WTC11 (cell line): ENCODE data around the gene C5orf58. TPM values are rescaled to one million over a fixed set of nuclear protein-coding genes. Genes with fewer than 3 reads are reported as not detected.

Experiments
- ATAC-seq: fragments of 200-7000 bp; cut with Tn5 transposase; 2 replicates; pipeline ENCODE4 v1.10.0; 2021; ENCODE audit warnings: mild to moderate bottlenecking, moderate library complexity
- CTCF ChIA-PET: fragments of 300-600 bp; sonication (Branson Sonifier 250); formaldehyde crosslinking; loops from one replicate; lab custom pipeline; 2021; ENCODE audit warnings: antibody characterized with exemption; lab: Charles Lee
- POLR2A ChIA-PET: fragments of 350-600 bp; sonication (Branson Sonifier 250); formaldehyde crosslinking; loops from one replicate; lab custom pipeline; 2021; ENCODE audit warnings: antibody characterized with exemption; lab: Charles Lee
- DNase-seq: peaks from one replicate; pipeline ENCODE4 v3.0.0; 2021; ENCODE audit warnings: low spot score
- H3K27ac Mint-ChIP-seq: 2 replicates; pipeline ENCODE4 v1.8.0; 2021; ENCODE audit warnings: mixed read lengths
- H3K27me3 Mint-ChIP-seq: 2 replicates; pipeline ENCODE4 v1.8.0; 2021; ENCODE audit warnings: low read depth, mild to moderate bottlenecking, moderate library complexity, mixed read lengths
- H3K36me3 Mint-ChIP-seq: 2 replicates; pipeline ENCODE4 v1.8.0; 2021; ENCODE audit warnings: mixed read lengths
- H3K4me1 Mint-ChIP-seq: 2 replicates; pipeline ENCODE4 v1.8.0; 2022; ENCODE audit warnings: mixed read lengths
- H3K4me3 Mint-ChIP-seq: 2 replicates; pipeline ENCODE4 v1.8.0; 2021; ENCODE audit warnings: mild to moderate bottlenecking, moderate library complexity, mixed read lengths
- H3K9me3 Mint-ChIP-seq: 2 replicates; pipeline ENCODE4 v1.8.0; 2021; ENCODE audit warnings: mixed read lengths
- ATF1 ChIP-seq: sonication (generic); formaldehyde crosslinking; IDR thresholded peaks from 2 replicates; pipeline ENCODE4 v1.8.1; 2023; ENCODE audit warnings: mild to moderate bottlenecking, moderate library complexity, missing genetic modification reagents
- CREM ChIP-seq: sonication (generic); formaldehyde crosslinking; IDR thresholded peaks from 2 replicates; pipeline ENCODE4 v1.8.1; 2022; ENCODE audit warnings: mild to moderate bottlenecking, missing genetic modification reagents, moderate library complexity
- GRHL2 ChIP-seq: fragments of 250-450 bp; sonication (Bioruptor Pico); IDR thresholded peaks from 2 replicates; pipeline ENCODE4 v1.8.0; 2022; ENCODE audit warnings: mild to moderate bottlenecking, moderate library complexity; ENCODE audit not compliant: insufficient replicate concordance, severe bottlenecking
- IRF2 ChIP-seq: sonication (generic); formaldehyde crosslinking; IDR thresholded peaks from 2 replicates; pipeline ENCODE4 v1.8.0; 2022; ENCODE audit warnings: low read depth, missing genetic modification reagents, borderline replicate concordance
- MYBL2 ChIP-seq: sonication (generic); formaldehyde crosslinking; IDR thresholded peaks from 2 replicates; pipeline ENCODE4 v1.8.1; 2023; ENCODE audit warnings: mild to moderate bottlenecking, moderate library complexity, missing genetic modification reagents
- NFE2L1 ChIP-seq: sonication (generic); formaldehyde crosslinking; IDR thresholded peaks from 2 replicates; pipeline ENCODE4 v1.8.1; 2023; ENCODE audit warnings: missing genetic modification reagents
- NFYB ChIP-seq: sonication (generic); formaldehyde crosslinking; conservative IDR thresholded peaks from 2 replicates; pipeline ENCODE4 v1.8.0; 2022; ENCODE audit warnings: low read depth, missing genetic modification reagents
- NR2C2 ChIP-seq: sonication (generic); formaldehyde crosslinking; IDR thresholded peaks from 2 replicates; pipeline ENCODE4 v1.8.0; 2022; ENCODE audit warnings: mild to moderate bottlenecking, missing genetic modification reagents
- OVOL2 ChIP-seq: fragments of 250-450 bp; sonication (Bioruptor Pico); IDR thresholded peaks from 2 replicates; pipeline ENCODE4 v1.9.0; 2021; ENCODE audit warnings: mild to moderate bottlenecking, borderline replicate concordance
- RORB ChIP-seq: fragments of 250-450 bp; sonication (Bioruptor Pico); IDR thresholded peaks from 2 replicates; pipeline ENCODE4 v1.9.0; 2021; ENCODE audit warnings: mild to moderate bottlenecking
- SMAD3 ChIP-seq: sonication (generic); formaldehyde crosslinking; IDR thresholded peaks from 2 replicates; pipeline ENCODE4 v1.8.0; 2022; ENCODE audit warnings: missing genetic modification reagents, mild to moderate bottlenecking, borderline replicate concordance
- ZBTB21 ChIP-seq: sonication (generic); formaldehyde crosslinking; IDR thresholded peaks from 2 replicates; pipeline ENCODE4 v1.8.1; 2023; ENCODE audit warnings: mild to moderate bottlenecking, missing genetic modification reagents, borderline replicate concordance
- ZNF121 ChIP-seq: sonication (generic); formaldehyde crosslinking; IDR thresholded peaks from 2 replicates; pipeline ENCODE4 v1.8.0; 2023; ENCODE audit warnings: missing genetic modification reagents
- ZNF232 ChIP-seq: sonication (generic); formaldehyde crosslinking; IDR thresholded peaks from 2 replicates; pipeline ENCODE4 v1.8.0; 2022; ENCODE audit warnings: mild to moderate bottlenecking, missing genetic modification reagents
- ZNF263 ChIP-seq: sonication (generic); formaldehyde crosslinking; IDR thresholded peaks from 2 replicates; pipeline ENCODE4 v1.8.1; 2022; ENCODE audit warnings: low read depth, mild to moderate bottlenecking, moderate library complexity, missing genetic modification reagents
- ZNF423 ChIP-seq: fragments of 250-450 bp; sonication (Bioruptor Pico); IDR thresholded peaks from 2 replicates; pipeline ENCODE4 v2.1.2; 2022; ENCODE audit warnings: mild to moderate bottlenecking, moderate library complexity
- total RNA-seq: library from RNA; stranded (reverse); gene quantifications from 3 replicates; pipeline ENCODE4 v1.2.3, GENCODE V29; 2021
- TF ChIP-seq, protein P1 (sequence below): sonication (generic); formaldehyde crosslinking; IDR thresholded peaks from 2 replicates; pipeline ENCODE4 v1.8.1; 2022; ENCODE audit warnings: mild to moderate bottlenecking, missing genetic modification reagents, moderate library complexity, borderline replicate concordance
- TF ChIP-seq, protein P2 (sequence below): sonication (generic); formaldehyde crosslinking; IDR thresholded peaks from 2 replicates; pipeline ENCODE4 v1.8.0; 2022; ENCODE audit warnings: mild to moderate bottlenecking, missing genetic modification reagents
- TF ChIP-seq, protein P3 (sequence below): fragments of 250-450 bp; sonication (Bioruptor Pico); conservative IDR thresholded peaks from 2 replicates; pipeline ENCODE4 v1.9.0; 2021; ENCODE audit warnings: mild to moderate bottlenecking
- TF ChIP-seq, protein P4 (sequence below): sonication (generic); formaldehyde crosslinking; IDR thresholded peaks from 2 replicates; pipeline ENCODE4 v1.8.1; 2022; ENCODE audit warnings: low read depth, mild to moderate bottlenecking, moderate library complexity, missing genetic modification reagents, borderline replicate concordance
- TF ChIP-seq, protein P5 (sequence below): sonication (generic); formaldehyde crosslinking; IDR thresholded peaks from 2 replicates; pipeline ENCODE4 v1.8.1; 2023; ENCODE audit warnings: mild to moderate bottlenecking, missing genetic modification reagents
- TF ChIP-seq, protein P6 (sequence below): sonication (generic); formaldehyde crosslinking; conservative IDR thresholded peaks from 2 replicates; pipeline ENCODE4 v1.8.1; 2023; ENCODE audit warnings: mild to moderate bottlenecking, low read depth, missing genetic modification reagents, moderate library complexity
- TF ChIP-seq, protein P7 (sequence below): fragments of 250-450 bp; sonication (Bioruptor Pico); IDR thresholded peaks from 2 replicates; pipeline ENCODE4 v1.9.0; 2021; ENCODE audit warnings: moderate library complexity, mild to moderate bottlenecking, inconsistent platforms, borderline replicate concordance
- TF ChIP-seq, protein P8 (sequence below): fragments of 250-450 bp; sonication (Bioruptor Pico); IDR thresholded peaks from 2 replicates; pipeline ENCODE4 v1.8.0; 2021; ENCODE audit warnings: mild to moderate bottlenecking

C5orf58 gene
- total RNA-seq, 1 experiment from 2014 or later = 2.0 TPM

DNA sequence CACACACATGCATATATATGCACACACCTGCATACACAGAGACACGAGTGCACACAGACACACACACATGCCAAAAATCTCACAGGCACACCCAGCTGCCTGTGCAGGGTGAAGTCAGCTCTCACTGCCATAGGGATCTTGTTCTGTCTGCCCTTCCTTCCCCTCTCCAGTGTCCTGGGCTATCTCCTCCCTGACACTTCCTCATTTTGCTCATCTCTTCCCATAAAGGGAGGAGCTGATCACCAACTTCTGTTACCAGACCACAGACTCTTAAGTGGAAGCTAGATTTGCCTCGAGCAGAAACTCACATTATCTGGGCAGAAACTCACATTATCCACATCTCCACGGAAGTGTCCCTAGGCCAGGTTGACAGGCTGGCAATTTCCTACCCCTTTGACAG, 36.1 kb downstream of the C5orf58 start:
- H3K4me1 Mint-ChIP-seq = peaks cover 55% of the 10 kb centered on the region
- H3K4me3 Mint-ChIP-seq = no peak overlapping the region
- TF ChIP-seq NR2C2 (CRISPR knock-in tag) (no peak), ZBTB21 (no peak), ATF1 (CRISPR knock-in tag) (no peak), SMAD3 (CRISPR knock-in tag) (no peak), MYBL2 (CRISPR knock-in tag) (no peak), IRF2 (CRISPR knock-in tag) (no peak), RORB (no peak), NFYB (CRISPR knock-in tag) (no peak)
- TF ChIP-seq, protein P1, sequence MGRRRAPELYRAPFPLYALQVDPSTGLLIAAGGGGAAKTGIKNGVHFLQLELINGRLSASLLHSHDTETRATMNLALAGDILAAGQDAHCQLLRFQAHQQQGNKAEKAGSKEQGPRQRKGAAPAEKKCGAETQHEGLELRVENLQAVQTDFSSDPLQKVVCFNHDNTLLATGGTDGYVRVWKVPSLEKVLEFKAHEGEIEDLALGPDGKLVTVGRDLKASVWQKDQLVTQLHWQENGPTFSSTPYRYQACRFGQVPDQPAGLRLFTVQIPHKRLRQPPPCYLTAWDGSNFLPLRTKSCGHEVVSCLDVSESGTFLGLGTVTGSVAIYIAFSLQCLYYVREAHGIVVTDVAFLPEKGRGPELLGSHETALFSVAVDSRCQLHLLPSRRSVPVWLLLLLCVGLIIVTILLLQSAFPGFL (CRISPR knock-in tag) = no peak
- TF ChIP-seq, protein P2, sequence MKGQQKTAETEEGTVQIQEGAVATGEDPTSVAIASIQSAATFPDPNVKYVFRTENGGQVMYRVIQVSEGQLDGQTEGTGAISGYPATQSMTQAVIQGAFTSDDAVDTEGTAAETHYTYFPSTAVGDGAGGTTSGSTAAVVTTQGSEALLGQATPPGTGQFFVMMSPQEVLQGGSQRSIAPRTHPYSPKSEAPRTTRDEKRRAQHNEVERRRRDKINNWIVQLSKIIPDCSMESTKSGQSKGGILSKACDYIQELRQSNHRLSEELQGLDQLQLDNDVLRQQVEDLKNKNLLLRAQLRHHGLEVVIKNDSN = no peak
- TF ChIP-seq, protein P3, sequence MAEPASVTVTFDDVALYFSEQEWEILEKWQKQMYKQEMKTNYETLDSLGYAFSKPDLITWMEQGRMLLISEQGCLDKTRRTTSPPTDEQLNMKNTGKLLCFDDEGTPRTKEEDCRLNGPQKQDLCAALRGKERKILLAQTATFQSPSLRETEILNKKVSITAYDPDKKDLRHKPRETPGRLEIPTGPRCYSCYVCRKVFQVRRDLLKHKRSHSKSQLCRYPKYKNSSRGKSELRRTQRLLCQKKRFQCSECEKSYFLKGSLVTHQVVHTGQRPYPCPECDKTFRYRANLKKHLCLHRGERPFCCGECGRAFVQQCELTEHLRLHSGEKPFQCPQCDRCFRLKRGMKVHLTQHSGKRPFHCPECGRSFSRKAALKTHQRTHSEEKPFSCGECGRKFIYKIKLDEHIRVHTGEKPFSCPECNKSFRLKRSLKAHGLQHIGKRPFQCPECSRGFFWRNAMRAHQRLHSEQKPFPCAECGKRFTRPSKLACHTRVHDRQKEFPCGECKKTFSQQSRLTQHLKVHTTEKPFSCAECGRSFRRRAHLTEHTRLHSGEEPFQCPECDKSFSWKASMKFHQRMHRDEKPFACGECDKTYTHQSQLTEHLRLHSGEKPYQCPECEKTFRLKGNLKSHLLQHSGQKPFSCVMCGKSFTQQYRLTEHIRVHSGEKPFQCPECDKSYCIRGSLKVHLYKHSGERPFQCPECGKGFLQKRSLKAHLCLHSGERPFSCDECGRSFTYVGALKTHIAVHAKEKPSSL (CRISPR knock-in tag) = no peak
- TF ChIP-seq, protein P4, sequence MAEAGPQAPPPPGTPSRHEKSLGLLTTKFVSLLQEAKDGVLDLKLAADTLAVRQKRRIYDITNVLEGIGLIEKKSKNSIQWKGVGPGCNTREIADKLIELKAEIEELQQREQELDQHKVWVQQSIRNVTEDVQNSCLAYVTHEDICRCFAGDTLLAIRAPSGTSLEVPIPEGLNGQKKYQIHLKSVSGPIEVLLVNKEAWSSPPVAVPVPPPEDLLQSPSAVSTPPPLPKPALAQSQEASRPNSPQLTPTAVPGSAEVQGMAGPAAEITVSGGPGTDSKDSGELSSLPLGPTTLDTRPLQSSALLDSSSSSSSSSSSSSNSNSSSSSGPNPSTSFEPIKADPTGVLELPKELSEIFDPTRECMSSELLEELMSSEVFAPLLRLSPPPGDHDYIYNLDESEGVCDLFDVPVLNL (CRISPR knock-in tag) = no peak
- TF ChIP-seq, protein P5, sequence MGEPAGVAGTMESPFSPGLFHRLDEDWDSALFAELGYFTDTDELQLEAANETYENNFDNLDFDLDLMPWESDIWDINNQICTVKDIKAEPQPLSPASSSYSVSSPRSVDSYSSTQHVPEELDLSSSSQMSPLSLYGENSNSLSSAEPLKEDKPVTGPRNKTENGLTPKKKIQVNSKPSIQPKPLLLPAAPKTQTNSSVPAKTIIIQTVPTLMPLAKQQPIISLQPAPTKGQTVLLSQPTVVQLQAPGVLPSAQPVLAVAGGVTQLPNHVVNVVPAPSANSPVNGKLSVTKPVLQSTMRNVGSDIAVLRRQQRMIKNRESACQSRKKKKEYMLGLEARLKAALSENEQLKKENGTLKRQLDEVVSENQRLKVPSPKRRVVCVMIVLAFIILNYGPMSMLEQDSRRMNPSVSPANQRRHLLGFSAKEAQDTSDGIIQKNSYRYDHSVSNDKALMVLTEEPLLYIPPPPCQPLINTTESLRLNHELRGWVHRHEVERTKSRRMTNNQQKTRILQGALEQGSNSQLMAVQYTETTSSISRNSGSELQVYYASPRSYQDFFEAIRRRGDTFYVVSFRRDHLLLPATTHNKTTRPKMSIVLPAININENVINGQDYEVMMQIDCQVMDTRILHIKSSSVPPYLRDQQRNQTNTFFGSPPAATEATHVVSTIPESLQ = no peak
- no peak for ATAC-seq
- H3K27ac Mint-ChIP-seq = no peak overlapping the region
- no peaks in the 10 kb centered on the region for H3K36me3 Mint-ChIP-seq
- ChIA-PET CTCF (interaction anchor here (0.8 to 6.1 kb wide), 11 partner anchors 9 to 155 kb away, joined by 3 to 89 read pairs (median 5); no protein-coding TSS in a partner anchor), POLR2A (no interaction called here)
- no peak for DNase-seq
- no peaks in the 10 kb centered on the region for H3K9me3 Mint-ChIP-seq
- H3K27me3 Mint-ChIP-seq = peaks cover 4% of the 10 kb centered on the region; the same call in 1 of the 2 replicates

DNA sequence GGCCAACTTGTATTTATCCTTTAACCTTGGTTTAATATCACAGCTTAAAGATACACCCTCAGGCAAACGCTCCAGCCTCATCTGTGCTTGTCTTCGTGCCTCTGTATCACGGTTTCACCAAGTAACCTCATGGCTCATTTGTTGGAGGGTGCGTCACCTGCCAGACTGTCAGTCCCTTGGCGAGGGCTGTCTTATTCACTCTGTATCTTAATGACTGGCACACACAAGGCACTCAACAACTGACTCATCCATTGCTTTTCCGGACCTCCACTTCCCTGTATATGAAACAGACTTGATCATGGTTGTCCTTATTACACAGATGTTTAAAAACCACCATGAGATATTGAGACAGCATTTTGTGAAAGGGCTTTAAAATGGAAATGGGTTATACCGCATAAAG, 36.8 kb downstream of the C5orf58 start:
- DNase-seq (no peak), ATAC-seq (no peak)
- CTCF ChIA-PET = interaction anchor here (0.6 to 6.1 kb wide), 6 partner anchors 9 to 134 kb away, joined by 3 to 89 read pairs (median 7); no protein-coding TSS in a partner anchor
- no peaks in the 10 kb centered on the region for H3K9me3 Mint-ChIP-seq
- H3K4me1 Mint-ChIP-seq = peaks cover 55% of the 10 kb centered on the region
- H3K27me3 Mint-ChIP-seq = peaks cover 6% of the 10 kb centered on the region; the same call in 1 of the 2 replicates
- H3K36me3 Mint-ChIP-seq = no peaks in the 10 kb centered on the region
- H3K27ac Mint-ChIP-seq = no peak overlapping the region; the same call in 1 of the 2 replicates
- POLR2A ChIA-PET = no interaction called here
- H3K4me3 Mint-ChIP-seq = no peak overlapping the region
- no peak for TF ChIP-seq CREM
- TF ChIP-seq, protein P6, sequence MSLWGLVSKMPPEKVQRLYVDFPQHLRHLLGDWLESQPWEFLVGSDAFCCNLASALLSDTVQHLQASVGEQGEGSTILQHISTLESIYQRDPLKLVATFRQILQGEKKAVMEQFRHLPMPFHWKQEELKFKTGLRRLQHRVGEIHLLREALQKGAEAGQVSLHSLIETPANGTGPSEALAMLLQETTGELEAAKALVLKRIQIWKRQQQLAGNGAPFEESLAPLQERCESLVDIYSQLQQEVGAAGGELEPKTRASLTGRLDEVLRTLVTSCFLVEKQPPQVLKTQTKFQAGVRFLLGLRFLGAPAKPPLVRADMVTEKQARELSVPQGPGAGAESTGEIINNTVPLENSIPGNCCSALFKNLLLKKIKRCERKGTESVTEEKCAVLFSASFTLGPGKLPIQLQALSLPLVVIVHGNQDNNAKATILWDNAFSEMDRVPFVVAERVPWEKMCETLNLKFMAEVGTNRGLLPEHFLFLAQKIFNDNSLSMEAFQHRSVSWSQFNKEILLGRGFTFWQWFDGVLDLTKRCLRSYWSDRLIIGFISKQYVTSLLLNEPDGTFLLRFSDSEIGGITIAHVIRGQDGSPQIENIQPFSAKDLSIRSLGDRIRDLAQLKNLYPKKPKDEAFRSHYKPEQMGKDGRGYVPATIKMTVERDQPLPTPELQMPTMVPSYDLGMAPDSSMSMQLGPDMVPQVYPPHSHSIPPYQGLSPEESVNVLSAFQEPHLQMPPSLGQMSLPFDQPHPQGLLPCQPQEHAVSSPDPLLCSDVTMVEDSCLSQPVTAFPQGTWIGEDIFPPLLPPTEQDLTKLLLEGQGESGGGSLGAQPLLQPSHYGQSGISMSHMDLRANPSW (CRISPR knock-in tag) = no peak
- TF ChIP-seq ZNF423 (CRISPR knock-in tag) = no peak
- no peak for TF ChIP-seq ZNF121 (CRISPR knock-in tag)
- no peak for TF ChIP-seq GRHL2 (CRISPR knock-in tag)
- TF ChIP-seq OVOL2 (CRISPR knock-in tag) = no peak
- TF ChIP-seq ZNF263 = no peak
- TF ChIP-seq, protein P7, sequence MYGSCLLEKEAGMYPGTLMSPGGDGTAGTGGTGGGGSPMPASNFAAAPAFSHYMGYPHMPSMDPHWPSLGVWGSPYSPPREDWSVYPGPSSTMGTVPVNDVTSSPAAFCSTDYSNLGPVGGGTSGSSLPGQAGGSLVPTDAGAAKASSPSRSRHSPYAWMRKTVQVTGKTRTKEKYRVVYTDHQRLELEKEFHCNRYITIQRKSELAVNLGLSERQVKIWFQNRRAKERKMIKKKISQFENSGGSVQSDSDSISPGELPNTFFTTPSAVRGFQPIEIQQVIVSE (CRISPR knock-in tag) = no peak
- no peak for TF ChIP-seq NFE2L1 (CRISPR knock-in tag)
- TF ChIP-seq ZNF232 (CRISPR knock-in tag) = no peak
- TF ChIP-seq, protein P8, sequence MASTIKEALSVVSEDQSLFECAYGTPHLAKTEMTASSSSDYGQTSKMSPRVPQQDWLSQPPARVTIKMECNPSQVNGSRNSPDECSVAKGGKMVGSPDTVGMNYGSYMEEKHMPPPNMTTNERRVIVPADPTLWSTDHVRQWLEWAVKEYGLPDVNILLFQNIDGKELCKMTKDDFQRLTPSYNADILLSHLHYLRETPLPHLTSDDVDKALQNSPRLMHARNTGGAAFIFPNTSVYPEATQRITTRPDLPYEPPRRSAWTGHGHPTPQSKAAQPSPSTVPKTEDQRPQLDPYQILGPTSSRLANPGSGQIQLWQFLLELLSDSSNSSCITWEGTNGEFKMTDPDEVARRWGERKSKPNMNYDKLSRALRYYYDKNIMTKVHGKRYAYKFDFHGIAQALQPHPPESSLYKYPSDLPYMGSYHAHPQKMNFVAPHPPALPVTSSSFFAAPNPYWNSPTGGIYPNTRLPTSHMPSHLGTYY (CRISPR knock-in tag) = no peak
